Fibroblast of villous mesenchyme (primary cell): ENCODE measurements around the gene STAC3. TPM values are rescaled to one million over a fixed set of nuclear protein-coding genes. Genes with fewer than 3 reads are reported as not detected.
A peak's percentile ranks its signal among the peaks of the same experiment; 100 is the strongest.
"Not testable (repeated sequence)": the region's sequence is repeated elsewhere in the genome, so short reads cannot be mapped to it uniquely, and the experiment has no call there.

Experiments
- DNase-seq: peaks from one replicate; pipeline ENCODE4 v3.0.0-alpha.2; 2010; ENCODE audit warnings: low read depth
- H3K4me3 ChIP-seq: 2 replicates; pipeline ENCODE4 v1.5.1; 2011; ENCODE audit warnings: low read depth, mild to moderate bottlenecking, low read length
- CTCF ChIP-seq: IDR thresholded peaks from 2 replicates; pipeline ENCODE4 v1.5.1; 2012; ENCODE audit warnings: low read depth, mild to moderate bottlenecking, low read length; ENCODE audit not compliant: insufficient read depth
- total RNA-seq: library from RNA; depleted of rRNA; stranded (reverse); fragments of >200 nt; gene quantifications from 2 replicates; pipeline ENCODE4 v1.2.3, GENCODE V29; 2012

The STAC3 gene
- 0.32 and 1.3 TPM in 2 replicates for total RNA-seq

GRCh38 chr12:57250956-57251355 lies at the start of gene STAC3:
STAC3 (minus strand) TSS chr12:57251187; CDS start chr12:57249636, 1,551 bp downstream.
- H3K4me3 ChIP-seq = no peak within 1 kb of the TSS
- DNase-seq = no peak
- TF ChIP-seq CTCF = no peak

- no peak for DNase-seq
- no peak for TF ChIP-seq CTCF
- H3K4me3 ChIP-seq = no peak overlapping the region
Measured at GRCh38 chr12:57299514-57300016, 48.6 kb upstream of the STAC3 start.

- no peak overlapping the region for H3K4me3 ChIP-seq
- no peak for DNase-seq
- no peak for TF ChIP-seq CTCF
Measured at GRCh38 chr12:57296291-57296690, 45.3 kb upstream of the STAC3 start.

GRCh38 chr12:57282073-57282472 lies 31.1 kb upstream of the STAC3 start:
- not testable (repeated sequence) for DNase-seq

GRCh38 chr12:57280211-57281062 lies 29.4 kb upstream of the STAC3 start:
- peak; percentile 83 for DNase-seq
- no peak overlapping the region for H3K4me3 ChIP-seq
- no peak for TF ChIP-seq CTCF

More at GRCh38 chr12:57282073-57282472, 31.1 kb upstream of the STAC3 start:
- H3K4me3 ChIP-seq = not testable (repeated sequence)

GRCh38 chr12:57278465-57279381 lies 27.7 kb upstream of the STAC3 start:
- DNase-seq = no peak
- H3K4me3 ChIP-seq = no peak overlapping the region
- no peak for TF ChIP-seq CTCF
